NK-92 treated with Interleukin-12 subunit alpha and Interleukin-12 subunit beta, amount 100 ng/mL, for 24 hours (cell line): ENCODE measurements around the gene DOCK4.

Experiments
- DNase-seq: peaks from one replicate; lab custom pipeline; 2025; lab: John Stamatoyannopoulos, UW

DOCK4 gene

DNA sequence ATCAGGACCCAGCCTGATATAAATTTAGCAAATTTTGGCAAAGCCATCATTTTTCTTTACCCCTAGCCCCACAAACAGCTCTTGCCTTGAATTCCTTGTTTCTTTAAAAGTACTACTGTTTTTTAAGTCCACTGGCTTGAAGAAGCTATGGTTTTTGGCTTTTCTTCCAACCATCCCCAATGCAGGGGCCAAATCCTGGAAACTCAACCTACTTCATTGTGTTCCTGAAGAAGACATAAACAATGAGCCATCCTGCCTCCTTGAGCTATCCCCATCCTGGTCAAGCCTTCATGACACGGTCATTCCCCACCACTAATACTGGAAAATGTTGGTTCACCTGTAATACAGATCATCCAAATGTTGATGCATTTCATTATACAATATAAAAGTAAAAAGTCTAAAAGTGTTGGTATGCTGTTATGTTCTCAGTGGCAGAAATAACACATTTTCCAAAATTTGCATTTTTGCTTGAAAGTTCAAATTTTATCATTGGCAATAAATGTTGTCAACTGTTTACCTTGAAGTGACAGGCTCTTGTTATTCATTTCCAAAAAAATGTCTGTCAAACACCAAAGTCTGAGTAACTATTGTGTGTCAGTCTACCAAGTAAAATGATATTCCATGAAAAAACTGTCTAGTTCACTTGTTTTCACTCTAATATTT lies 92.2 kb downstream of the DOCK4 start:
- no peak for DNase-seq

DNA sequence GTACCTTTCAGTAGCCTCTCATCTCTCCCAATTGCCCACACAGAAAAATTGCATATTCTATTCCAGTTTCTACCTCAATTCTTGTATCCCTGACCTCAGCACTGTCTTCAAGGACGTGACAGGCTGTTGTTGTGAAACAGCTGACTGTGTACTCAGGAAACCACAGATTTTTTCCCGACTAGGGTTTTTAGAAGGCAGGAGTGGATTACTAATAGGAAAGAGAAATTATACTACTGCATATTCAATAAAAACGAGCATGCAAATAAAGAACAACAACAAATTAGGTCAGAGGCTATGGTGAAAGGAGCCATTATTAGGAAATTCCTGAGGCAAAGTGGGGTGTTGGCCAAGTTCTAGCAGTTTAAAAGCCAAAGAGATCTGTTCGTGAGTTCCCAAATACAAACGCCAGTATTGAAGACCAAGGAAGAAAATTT lies 93.4 kb downstream of the DOCK4 start:
- DNase-seq = no peak

DNA sequence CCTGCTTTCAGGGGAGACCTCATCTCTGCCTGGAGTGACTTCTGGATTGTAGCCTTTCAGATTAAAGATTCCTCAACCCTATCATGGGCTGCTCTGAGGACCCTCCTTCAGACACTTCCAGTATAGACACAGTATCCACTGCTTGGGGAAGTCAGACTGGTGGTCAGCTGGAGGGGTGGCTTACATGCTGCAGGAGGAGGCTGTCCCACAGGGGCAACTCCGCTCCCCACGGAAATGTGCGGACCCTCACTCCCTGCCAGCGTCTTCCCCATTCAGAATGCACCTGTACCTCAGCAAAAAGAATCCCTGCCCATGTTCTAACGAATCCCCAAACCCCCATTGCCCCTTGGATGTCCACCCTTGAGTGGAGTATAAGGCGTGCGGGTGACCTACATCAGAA lies 95.5 kb downstream of the DOCK4 start:
- no peak for DNase-seq

DNA sequence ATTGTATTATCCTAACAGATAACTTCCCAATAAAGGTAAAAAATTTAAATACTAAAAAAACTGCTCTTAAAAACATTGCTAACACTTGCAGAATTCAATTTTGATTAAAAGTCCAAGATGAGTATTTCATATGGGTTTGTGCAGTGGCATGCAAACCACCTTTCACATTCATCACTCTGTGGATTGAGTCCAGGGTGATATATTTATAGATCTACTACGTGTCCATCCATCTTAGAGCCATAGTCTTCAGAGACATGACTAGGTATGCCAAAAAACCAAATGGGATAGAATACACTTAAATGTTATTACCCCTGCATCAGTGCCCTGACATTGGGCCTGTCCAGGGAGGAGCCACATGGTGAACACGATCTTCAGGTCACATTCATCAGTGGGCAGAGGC lies 96.0 kb downstream of the DOCK4 start:
- DNase-seq = no peak

DNA sequence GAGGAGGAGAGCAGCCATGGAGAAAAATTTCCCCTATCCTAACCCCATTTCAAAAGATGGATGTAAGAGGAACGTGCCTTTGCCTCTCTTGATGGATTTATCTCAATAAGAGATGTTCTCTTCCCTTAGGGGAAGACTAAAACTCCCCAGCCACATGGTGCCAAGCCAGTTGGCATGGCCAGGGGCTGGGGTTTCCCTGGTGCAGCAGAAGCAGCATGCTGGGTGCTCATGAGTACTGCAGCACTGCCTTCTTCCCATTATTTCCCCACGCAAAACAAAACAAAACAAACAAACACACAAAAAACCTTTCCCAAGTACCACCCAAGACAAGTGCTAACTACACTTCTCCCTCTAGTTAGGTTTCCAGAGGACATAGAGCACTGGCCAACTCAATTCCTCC lies 97.2 kb downstream of the DOCK4 start:
- DNase-seq = no peak

DNA sequence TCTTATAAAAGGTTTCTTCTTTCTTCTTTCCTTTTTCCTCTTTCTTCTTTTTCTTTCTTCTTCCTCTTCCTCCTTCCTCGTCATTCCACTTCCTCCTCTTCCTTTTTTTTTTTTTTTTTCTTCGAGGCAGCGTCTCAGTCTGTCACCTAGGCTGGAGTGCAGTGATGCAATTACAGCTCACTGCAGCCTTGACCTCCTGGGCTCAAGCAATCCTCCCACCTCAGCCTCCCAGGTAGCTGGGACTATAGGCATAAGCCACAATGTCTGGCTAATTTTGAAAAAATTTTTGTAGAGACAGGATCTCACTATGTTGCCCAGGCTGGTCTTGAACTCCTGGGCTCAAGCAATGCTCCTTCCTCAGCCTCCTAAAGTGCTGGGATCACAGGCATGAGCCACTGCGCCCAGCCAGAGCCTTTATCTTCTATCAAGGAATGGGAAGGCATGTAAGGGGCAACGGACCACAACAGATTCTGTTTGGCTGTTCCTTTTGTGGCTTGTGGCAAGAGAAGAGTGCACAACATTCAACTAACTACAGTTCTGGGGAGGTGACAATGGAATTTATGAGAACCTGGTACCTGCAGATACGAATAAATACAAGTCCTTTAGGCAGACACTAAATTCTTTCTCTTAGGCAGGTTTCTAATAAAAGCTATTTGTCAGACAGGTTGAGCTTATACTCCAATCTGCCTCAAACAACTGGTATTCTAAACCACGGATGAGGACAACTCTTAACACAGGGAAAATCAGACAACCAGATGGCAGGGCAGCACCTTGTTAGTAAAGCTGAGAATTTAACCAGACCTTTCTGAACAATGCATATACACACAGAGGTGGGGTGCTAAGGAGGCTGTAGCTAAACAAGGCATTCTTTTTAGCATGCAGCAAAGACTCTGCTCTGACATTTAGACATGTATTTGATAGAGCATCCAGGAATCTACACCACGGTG lies 100.3 kb downstream of the DOCK4 start:
- no peak for DNase-seq

DNA sequence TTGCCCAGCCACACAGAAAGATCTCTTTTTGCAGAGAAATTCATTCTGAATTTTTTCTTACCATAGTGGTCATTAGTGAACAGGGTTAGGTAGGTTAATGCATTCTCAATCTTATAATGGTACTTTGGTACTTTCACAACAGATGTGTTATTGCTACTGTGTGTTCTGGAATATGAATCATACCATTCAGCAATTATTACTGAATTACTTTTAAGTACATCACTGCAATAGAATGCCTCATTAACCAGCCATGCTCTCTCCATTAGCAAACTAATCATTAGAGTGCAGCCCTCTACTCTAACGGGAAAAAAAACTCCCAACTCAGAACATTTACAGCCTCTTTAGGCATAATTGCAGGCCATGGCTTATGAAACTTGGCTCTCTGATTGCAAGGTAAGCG lies 102.1 kb downstream of the DOCK4 start:
- no peak for DNase-seq

DNA sequence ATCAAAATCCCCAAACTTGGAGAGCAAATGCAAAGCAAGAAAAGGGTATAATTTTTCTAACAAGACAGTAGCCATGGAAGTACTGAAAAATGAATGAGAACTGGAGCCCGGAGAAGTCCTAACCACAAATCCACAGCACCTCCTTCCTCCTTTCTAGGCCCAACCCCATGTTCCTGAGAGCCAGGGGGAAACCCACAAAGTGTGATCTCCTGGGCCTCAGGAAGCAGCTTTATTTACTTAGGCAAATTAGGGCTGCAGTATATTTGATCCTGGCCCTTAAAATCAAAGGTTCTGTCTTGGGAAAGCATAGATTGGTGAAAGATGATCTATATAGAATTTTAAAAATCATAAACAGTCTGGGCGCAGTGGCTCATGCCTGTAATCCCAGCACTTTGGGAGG lies 103.0 kb downstream of the DOCK4 start:
- DNase-seq = no peak

DNA sequence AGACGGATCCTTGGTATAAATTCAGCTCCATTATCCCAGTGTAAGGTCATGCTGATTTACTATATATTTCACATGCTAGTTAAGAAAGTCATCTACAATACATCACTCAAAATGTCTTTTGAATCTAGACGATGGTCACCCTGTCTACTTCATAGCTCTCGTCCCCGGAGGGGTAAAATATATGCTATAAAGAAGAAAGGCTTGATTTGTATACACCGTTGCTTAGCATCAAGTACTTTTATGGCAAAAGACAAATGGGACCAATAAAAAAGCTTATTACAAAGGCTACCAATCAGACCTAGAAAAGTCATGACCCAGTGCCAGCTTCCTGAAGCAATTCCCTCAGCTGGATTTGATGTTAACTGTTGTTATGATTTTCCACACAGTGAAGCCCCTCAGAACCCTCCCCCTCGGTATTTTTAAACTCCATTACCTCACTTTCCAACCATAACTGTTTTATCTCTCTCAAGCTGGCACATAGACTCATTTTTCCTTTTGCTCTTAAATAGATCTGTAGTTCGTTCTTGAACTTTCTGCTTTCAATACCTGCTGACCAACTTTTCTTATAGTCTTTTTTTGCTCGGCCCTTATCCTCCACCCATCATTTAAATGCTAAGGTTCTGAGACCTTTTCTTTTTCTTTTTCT lies 104.9 kb downstream of the DOCK4 start:
- no peak for DNase-seq

DNA sequence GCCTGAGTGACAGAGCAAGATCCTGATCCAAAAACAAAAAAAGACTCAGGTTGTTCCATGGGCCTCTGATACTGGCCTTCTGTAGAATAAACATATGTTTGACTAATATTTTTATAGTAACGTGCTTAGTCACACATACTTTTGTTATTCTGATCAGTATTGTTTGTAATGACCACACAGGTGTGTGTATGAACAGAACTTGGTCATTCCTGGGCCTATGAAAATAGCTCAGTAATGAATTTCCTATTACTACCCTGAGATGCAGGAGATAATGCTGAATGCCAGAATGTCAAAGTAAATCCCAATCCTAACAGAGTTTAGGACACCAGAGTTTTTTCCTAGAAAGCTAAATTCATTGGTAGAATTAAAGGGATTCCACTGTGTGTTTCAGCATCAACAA lies 108.7 kb downstream of the DOCK4 start:
- DNase-seq = no peak

DNA sequence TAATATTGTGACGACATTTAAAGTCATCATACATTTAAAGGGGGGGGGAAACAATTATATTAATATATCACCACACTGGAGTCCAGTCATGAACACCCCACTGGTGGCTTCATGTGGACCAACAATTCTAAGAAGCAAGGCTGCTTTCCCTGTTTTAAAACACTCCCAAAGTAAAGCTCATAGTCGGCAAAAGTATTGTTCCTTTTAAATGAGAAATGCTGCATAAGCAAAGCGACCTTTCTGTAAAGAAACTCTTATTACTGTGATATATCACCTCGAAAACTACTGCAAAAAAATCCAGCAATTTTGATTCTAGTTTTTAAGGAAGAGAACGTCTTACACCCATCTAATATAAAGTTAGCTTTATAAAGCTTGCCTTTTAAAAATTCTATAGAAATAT lies 112.8 kb downstream of the DOCK4 start:
- DNase-seq = no peak

DNA sequence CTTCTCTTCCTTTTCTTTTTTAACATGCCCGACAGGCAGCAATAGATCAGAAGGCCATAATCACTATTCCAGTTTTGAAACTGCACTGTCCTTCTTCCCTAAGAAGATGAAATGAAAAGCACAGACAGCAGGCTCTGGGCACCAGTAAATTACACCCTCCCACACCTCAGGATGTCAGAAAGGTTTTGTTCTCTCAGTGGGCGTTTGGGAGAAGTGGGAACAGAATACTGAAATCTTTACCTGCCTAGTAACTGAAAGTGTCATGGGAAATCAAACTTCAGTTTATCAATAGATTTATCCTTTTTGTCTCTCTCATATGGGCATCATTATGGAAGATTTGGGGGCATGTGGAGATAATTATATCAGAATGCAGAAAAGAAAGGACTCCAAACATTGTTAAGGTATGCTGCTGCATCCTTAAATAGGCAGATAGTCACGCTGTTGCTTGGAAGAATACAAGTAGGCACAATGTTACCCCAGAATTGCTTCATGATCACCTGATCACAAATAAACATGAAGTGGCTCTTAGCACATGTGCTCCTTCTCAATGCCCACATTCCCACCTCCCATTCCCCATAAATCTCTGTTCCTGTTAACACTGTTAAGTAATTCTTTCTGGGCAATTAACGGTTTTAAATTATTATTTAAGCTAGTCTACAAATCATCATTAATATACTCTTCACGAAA lies 113.3 kb downstream of the DOCK4 start:
- no peak for DNase-seq

DNA sequence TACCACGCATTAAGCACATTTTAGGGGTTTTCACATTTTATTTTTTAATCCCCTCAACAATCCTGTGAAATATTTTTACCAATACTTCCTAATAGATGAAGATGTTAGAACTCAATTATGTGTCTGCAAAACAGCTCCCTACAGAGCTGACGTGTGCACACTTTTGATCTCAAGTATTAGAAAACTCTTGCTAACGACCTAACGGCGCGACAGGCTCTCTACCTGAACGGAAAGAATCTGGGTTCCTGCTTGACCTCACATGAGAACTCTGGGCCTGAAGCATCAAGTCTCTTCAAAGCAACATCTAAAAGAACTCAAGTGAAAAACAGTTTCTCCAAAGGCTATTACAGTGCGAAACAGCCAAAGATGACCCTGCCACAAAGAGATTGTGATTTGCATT lies 113.9 kb downstream of the DOCK4 start:
- DNase-seq = no peak

DNA sequence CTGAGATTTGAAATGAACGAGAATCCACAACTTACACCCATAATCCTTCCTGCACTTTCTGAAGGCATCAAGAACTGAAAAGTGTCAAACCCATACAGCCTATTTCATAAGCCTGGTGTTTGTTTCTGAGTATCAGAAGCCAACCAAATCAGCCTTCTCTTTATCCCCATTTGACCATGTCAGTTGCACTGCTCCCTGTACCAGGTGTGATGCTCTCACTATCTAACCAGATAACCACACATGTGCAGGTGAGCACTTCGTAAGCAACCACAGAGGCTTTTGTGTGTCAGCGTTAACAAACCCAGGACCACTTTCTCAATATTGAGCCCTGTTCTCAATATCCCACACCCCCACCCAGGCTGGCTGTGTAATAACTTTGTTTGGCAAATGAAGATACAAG lies 114.4 kb downstream of the DOCK4 start:
- DNase-seq = no peak

DNA sequence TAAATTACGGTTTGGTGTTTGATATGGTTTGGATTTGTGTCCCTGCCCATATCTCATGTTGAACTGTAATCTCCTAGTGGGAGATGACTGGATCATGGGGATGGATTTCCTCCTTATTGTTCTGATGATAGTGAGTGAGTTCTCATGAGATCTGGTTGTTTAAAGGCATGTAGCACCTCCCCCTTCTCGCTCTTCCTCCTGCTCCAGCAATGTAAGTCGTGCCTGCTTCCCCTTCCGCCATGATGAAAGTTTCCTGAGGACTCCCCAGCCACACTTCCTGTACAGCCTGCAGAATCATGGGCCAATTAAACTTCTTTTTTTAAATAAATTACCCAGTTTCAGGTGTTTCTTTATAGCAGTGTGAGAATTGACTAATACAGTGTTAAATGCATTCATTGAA lies 116.6 kb downstream of the DOCK4 start:
- no peak for DNase-seq

DNA sequence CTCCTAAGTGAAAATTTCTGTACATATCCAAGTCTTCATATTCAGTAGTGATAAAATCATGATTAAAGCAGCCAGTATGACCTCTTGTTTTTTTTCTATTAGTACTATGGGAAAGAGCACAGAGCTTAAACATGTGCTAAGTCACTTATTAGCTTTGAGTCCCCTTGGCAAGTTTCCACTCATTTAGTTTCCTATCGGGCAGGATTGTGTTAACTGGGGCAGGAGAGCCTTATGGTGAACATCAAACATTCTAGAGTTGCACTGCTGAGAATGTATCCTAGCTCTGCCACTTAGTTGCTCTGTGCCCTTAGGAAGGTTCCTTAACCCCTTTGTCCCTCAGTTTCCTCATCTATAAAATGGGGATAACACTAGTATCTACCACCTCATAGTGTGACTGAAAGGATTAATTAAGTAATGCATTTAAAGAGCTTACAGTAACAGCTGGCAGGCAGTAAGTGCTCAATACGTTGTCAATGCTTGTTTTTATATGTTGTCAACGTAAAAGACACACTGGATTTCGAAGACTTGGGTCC lies 117.6 kb downstream of the DOCK4 start:
- no peak for DNase-seq

DNA sequence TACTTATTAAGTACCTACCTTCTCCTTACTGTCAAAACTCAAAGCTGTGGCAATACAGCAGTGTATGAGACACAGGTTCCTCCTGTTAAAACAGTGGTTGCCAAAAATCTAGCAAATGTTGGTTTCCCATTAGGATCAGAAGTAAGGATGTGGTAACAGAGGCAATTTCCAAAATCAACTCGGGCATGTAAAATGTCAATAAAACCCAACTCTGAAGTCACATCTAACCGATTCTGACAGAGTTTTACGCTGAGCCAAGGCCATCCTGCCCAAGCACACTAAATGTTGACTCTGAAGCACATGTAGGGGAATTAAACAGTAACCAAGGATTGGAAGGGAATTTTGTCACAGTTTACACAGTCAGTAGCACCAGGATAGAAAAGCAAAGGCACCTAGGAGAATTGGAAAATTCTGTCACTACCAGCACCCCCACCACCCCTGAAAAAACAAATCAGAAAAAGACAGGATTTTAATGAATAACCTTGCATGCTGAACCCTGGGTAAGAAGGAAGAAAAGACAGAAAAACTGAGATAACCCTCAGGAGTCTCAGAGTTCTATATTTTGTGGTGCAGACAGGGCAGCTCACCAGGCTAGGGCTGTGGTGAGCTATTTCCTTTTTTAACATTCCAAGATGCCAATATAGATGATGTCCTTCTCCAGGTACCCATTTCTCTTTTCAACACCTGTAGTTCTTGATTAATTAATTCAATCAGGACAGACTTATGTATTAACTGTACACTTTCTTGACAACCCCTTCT lies 119.5 kb downstream of the DOCK4 start:
- no peak for DNase-seq

DNA sequence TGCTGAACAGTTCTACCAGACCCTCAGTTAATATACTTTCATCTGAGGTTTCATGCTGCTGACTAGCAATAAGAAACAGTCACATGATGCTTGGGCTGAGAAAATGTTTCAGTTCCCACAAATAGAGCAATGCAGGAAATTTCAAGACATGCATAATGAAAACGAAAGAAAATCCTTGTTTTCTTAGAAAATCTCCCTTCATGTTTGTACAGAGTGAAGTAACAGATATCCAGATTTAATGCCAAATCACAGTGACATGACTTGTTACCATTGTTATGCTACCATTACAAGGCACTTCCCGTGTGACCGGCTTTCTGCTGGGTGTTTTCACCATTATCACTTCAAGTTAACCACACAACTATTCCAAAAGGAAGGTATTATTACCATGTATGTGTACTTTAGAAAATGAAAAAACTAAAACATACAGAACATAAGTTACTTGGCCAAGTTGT lies 121.7 kb downstream of the DOCK4 start:
- DNase-seq = no peak

DNA sequence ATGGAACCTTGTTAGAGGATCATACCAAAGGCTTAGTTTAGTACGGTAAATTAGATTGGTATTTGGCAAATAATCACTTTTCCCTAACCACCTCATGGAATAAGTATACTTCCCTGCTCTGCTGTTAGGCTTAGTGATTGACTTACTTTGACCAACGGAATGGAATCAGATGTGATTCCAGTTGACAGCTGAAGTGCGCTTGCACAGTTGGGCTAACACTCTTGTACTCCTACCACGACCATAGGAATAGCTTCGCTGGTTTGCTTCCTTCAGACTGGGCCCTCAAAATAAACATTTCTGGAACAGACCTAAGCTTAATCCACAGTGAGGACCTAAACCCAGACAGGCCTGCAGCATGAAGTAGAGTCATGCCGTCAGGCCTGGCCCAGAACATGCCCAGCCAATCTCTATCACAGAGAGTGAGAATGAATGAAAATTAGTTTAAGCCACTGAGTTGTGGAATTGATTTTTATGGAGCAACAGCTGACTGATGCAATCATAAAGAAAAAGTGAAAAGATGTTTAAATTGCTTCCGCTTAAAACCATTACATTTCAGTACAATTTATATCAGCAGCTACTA lies 122.3 kb downstream of the DOCK4 start:
- DNase-seq = no peak

DNA sequence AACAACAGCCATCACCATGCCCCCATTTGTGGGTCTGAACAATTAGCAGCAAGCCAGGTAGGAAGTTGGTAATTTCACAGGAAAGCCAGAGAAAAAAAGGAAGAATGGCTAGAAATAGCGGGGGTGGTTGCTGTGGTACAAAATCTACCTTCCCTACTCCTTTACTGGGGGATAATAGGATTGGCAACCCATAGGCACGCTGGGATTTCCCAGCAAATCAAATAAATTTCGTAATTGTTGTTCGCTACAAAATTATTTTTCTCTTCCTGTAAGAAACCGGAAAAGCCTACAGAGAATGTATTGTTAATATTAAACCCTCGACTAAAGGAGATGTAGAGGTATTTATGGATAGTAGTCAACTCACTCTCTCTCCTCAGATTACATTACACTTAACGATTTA lies 123.9 kb downstream of the DOCK4 start:
- no peak for DNase-seq

DNA sequence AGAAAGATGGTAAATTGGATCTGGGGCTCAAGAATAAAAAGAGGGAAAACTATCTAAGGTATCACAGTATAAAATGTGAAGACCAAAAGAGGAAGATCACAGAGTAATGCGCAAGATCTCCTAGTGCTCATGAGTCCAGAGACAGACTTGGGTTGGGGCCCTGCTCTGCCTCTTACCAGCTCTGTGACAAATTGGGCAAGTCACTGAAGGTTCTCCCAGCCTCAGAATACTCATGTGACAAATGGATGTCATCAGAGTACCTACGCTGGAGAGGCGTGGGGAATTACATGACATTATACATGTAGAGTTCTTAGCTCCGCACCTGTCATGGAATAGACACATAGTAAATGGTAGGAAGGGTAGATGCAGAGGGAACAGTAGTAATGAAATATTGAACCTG lies 124.4 kb downstream of the DOCK4 start:
- no peak for DNase-seq
